Measurements from ENCODE around the gene PABPN1.
"Not testable (repeated sequence)": the region's sequence is repeated elsewhere in the genome, so short reads cannot be mapped to it uniquely, and the experiment has no call there.

PABPN1 gene

DNA sequence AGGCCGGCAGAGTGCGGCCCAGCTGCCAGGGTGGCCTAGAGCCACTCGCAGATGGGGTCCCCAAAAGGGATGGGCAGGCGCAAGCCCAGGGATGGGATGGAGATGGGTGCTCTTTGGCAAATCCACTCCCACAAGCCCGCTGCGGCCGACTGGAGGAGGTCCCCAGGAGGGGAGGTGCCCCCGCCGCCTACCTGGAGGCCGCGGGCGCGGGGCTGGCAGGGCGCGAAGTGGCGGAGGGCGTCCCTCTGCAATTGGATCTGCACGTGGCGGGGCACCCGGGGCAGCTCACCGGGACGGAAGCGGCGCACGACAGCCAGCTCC, 19.3 kb upstream of the PABPN1 start:
- no peak for DNase-seq

DNA sequence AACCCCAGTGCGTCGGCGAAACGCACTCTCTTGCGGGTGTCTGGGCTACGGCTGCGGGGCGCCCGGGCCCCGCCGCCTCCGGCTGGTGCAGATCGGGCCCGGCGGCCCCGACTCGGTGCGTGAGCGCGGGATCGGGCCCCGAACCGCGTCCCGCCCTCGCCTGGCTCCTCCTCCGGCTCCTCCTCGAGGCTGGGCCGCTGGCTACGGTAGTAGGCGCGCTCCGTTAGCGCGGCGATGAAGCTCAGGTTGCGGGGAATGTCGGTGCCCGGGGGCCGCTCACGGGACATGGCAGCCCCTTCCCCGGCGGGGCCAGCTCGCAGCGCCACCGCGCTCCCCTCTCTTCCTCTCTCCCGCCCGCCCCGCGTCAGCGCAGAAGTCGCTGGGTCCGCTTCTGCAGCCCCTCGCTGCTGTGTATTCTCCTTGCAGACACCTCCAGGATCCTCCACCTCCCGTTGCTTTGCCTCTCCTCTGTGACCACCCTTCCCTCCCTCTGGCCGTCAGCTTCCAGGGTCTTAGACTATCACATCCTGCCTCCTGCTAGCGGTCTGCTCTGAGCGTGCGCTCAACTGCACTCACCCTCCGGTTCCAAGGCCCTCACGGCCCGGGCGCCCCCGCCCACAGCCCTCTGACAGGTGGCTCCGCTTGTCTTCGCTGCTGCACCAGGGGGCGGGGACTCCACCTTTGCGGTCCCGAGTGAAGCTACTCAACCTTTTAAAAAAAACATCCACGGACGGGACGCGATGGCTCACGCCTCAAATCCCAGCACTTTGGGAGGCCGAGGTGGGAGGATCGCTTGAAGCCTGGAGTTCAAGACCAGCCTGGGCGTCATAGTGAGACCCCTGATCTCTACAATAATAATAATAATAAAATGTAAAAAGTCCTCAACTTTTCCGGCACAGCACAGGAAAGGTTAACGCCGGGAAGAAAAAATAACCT, 18.7 kb upstream of the PABPN1 start, which contains the start of gene PPP1R3E:
PPP1R3E (minus strand) TSS at position 570 of the 936 bp plus-strand sequence; CDS start at position 287, 283 bp downstream.
- DNase-seq, result peak; percentile 48

DNA sequence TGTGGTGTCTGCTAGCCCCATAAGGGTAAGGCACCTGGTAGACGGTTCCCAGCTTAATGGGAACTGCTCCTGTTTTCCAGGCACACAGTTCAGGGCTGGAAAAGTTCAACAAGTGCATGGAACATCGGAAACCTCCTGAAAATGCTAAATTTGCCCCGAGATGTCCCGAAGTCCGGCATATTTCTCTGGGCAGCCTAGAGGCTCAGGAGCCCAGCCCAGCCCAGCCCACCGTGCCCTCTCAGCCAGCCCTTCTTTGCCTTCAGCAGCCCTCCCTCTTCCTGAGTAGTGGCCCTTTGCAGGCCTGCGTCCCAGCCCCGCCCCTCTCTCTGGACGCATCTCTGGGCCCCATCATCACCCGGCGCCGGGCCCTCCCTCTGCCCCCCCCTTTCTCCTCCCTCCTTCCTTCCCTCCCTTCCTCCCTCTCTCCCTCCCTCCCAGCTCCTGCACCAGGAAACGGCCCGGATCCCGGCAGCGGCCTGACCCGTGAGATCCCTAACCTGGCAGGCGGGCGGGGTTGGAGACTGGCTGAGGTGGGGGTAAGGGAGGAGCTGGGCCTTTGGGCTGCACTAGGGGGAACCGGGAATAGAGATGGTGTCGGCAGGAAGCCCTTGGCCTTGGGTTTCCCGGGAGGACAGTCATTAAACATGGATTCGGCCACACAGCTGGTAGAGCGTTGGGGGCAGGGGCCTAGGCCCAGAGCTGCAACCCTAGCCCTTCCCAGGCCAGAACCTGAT, 14.7 kb upstream of the PABPN1 start, which contains the start of gene BCL2L2:
BCL2L2 (plus strand) TSS at position 422 of the 734 bp plus-strand sequence. CDS start 935 bp downstream, outside the sequence.
- DNase-seq, result peak; percentile 90

DNA sequence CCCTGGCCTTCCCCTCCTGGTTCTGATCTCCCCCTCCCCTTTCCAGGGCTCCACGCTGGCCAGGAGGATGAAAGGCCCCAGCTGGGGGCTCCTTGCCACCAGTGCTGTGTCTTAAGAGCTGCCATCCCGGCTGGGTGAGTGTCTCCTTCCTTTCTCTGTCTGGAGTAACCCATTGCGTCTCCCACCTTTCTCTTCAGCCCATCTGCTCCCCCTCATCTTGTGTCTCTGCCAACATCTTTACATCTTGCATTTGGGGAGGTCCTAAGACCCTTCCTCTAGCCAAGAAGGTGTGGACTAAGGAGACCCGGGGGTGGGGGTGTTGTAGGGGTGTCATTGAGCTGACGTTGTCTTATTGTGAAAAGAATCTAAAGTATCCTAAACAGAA, 14.1 kb upstream of the PABPN1 start:
- DNase-seq, result no peak

DNA sequence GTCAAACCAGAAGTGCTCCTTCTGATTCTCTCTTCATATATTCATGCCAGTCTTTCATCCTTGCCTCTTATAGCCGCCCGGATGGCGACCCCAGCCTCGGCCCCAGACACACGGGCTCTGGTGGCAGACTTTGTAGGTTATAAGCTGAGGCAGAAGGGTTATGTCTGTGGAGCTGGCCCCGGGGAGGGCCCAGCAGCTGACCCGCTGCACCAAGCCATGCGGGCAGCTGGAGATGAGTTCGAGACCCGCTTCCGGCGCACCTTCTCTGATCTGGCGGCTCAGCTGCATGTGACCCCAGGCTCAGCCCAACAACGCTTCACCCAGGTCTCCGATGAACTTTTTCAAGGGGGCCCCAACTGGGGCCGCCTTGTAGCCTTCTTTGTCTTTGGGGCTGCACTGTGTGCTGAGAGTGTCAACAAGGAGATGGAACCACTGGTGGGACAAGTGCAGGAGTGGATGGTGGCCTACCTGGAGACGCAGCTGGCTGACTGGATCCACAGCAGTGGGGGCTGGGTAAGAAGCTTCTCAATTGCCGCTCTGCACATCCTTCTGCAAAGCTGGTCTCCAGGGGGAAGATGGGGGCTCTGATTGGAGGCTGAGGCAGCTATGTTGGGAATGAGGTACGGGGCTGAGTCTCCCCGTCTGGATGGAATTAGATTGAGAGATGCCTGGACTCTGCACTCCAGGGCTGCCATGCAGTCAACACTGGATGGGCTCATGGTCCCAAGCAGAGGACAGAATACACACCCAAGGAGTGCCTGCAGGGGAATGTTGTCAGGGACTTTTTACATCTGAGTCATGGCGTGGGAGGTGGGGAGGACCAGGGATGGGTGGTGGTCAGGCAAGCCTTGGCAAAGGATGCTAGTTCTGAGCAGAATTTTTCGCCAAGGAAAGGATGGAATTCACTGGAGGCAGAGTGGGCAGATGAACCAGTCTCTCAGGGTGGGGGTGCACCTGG, 13.3 kb upstream of the PABPN1 start:
- DNase-seq, result peak; percentile 58

DNA sequence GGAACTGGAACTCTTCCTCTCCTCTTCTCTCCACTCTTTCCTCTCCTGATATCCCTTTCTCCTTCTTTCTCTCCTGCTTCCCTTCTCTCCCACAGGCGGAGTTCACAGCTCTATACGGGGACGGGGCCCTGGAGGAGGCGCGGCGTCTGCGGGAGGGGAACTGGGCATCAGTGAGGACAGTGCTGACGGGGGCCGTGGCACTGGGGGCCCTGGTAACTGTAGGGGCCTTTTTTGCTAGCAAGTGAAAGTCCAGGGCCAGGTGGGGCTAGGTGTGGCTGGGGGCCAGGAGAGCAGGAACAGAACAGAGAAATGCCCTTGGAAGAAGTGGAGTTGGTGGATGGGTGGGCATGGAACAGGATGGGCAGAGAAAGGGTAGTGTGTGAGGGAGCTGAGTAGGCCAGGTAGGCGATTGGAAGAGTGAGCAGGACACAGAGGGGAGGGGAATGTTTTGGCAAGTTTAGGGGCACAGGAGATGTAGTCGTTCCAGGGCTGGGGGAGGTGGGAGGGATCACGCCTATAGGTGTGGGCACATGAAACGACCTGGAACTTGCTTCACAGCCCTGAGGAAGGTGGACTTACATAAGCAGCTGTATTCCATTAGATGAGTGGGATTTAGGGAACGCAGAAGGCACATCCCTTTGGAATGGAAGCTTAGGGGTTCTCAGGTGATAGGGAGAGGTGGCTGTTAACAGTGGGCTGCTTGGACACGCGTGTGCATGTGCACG, 12.4 kb upstream of the PABPN1 start:
- no peak for DNase-seq

DNA sequence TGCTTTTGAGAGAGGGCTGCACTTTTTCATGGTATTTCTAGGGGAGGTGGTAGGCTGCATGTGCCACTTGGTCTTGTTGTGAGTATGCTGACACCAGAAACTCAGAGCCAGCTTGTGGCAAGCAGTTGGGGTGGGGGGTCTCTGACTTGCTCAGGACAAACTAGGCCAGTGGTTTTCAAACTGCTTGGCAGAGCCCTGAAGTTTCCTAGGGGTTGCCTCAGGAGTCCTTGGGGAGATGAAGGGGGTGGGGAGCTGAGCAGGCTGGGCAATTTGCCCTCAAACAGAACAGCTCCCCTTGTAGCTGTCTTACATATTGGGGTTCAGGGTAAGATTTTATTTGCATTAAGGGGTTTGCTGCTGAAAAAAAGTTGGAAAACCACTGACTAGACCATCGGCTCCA, 10.7 kb upstream of the PABPN1 start:
- no peak for DNase-seq

DNA sequence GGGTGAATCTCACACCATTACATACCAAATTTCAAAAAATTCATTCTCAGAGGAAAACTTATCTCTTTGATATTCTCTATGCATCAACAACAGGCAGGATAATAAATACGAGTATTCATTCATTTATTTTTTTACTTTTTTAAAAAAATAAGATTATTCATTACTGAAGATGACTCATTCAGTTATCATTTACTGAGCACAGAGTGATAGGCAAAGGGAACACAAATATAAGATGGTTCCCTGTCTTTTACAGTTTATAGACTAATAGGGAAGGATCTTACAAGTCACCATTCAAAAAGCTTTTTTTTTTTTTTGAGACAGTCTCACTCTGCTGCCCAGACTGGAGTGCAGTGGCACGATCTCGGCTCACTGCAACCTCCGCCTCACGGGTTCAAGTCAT, 5.0 kb upstream of the PABPN1 start:
- no peak for DNase-seq

DNA sequence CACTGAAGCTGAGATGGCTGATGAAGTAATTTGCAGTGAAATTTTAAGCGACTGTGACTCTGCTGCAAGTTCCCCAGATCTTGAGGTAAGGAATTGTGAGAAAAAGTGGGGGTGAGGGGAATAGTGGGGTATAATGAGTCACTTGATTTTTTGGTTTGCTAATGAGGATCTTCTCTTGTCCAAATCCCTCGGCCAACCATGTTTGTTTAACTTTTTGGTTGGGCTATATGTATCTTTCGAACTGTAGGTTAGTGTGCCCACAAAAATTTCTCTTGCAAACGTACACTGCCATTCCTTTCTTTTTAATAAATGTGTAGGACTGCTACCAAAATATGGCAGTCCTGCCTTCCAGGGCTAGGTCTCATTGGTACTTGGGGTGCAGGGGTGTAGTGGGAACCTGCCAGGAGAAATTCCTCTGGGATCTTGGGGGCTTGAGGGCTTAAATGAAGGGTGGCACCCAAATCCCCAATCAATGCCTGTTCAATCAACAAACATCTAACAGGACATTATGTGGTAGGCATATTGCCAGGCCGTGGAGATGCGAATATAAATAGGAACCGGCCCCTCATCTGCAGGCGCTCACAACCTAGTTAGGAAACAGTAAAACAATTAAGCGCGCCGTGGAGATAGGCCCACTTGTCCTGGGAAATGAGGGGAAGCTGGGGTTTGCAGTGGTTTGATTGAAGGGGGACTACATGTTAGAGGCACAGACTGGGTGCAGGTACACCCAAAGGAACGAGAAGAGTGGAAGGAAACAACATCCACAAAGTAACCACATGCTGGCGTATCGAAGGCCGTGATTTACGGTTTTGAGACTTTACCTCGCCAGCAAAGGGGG, 1.3 kb upstream of the PABPN1 start:
- DNase-seq, result no peak

DNA sequence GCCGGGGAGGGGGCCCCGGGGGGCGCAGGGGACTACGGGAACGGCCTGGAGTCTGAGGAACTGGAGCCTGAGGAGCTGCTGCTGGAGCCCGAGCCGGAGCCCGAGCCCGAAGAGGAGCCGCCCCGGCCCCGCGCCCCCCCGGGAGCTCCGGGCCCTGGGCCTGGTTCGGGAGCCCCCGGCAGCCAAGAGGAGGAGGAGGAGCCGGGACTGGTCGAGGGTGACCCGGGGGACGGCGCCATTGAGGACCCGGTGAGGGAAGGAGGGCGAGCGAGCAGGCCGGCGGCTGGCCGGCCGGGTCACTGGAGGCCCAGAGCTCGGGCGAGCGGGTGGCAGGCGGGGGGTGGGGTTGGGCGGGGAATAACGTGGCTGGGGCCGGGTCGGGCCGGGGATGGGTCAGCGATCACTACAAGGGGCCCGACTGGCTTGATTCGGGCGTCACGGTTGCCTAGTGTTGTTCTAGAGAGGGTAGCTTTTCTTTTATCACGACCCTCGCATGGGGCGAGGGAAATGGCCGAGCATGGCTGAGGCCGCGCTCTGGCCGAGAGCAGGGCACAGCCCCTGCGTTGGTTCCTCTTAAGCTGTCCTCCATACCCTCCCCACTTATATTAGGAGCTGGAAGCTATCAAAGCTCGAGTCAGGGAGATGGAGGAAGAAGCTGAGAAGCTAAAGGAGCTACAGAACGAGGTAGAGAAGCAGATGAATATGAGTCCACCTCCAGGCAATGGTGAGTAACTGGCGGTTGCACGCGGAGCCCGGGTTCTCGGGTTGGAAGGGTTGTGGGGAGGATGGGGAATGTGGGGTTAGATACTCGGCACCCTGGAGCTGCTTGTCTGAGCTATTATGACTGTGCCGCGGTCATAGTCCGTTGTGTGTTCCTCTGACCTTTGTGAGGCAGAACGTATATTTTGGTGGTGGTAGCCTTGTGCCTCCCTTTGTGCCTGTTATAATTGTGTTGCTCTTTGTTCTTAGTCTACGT, 603 bp downstream of the PABPN1 start:
- DNase-seq, result peak; percentile 51

DNA sequence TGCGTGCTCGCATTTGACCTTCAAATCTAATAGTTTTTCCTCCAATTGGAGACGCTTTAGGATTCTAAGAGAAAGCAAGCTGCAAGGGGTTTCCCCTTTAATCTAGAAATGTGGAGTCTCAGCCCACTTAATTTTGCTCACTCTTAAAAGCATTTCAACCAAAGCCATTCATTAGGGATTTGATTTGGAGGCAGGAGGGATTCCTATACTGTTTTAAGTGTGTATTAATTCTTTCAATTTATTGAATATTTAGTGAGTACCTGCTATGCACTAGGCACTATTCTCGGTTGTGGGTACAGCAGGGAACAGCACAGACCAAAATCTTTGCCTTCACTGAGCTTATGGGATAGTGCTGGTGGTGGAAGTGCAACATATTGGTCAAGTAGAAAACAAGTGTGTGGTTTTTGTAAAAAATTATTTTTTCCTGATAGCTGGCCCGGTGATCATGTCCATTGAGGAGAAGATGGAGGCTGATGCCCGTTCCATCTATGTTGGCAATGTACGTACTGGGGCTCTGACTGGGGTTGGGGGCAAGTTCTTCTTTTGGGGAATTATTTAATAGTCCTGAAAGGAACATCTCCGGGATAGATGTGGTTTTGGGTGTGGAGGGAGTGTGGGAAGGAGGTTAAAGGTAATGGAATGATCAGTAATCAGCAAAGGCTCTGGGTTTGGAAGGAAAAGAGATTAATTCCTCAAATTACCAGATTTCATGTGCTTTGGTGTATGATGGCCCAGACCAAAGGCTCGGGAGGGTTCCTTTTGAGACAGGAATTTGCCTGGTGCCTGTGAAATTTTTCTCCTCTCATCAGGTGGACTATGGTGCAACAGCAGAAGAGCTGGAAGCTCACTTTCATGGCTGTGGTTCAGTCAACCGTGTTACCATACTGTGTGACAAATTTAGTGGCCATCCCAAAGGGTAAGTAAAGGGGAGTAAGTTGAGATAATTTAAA, 1.6 kb downstream of the PABPN1 start:
- DNase-seq, result no peak

DNA sequence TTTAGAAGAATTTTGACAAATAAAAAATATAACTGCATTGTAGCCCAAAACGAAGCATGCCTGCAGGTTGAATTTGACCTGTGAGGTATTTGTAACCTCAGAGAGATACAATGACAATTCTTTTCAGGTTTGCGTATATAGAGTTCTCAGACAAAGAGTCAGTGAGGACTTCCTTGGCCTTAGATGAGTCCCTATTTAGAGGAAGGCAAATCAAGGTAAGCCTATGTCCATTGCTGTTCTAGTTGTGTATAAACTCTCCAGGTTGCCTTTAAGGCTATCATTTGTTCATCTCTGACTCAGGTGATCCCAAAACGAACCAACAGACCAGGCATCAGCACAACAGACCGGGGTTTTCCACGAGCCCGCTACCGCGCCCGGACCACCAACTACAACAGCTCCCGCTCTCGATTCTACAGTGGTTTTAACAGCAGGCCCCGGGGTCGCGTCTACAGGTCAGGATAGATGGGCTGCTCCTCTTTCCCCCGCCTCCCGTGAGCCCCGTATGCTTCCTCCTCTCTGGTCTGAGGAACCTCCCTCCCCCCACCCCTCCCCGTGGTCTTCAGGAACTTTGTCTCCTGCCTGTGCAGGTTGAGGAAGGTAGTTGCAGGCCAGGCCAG, 2.7 kb downstream of the PABPN1 start:
- no peak for DNase-seq

DNA sequence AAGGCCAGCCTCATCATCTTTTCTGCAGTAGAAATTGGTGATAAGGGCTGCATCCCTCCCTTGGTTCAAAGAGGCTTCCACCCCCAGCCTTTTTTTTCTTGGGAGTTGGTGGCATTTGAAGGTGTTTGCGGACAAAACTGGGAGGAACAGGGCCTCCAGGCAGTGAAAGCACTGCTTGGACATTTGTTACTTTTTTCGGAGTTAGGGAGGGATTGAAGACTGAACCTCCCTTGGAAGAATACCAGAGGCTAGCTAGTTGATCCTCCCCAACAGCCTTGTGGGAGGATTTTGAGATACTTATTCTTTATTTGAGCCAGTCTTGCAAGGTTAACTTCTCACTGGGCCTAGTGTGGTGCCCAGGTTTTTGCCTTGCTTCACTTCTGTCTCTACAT, 3.2 kb downstream of the PABPN1 start:
- no peak for DNase-seq

DNA sequence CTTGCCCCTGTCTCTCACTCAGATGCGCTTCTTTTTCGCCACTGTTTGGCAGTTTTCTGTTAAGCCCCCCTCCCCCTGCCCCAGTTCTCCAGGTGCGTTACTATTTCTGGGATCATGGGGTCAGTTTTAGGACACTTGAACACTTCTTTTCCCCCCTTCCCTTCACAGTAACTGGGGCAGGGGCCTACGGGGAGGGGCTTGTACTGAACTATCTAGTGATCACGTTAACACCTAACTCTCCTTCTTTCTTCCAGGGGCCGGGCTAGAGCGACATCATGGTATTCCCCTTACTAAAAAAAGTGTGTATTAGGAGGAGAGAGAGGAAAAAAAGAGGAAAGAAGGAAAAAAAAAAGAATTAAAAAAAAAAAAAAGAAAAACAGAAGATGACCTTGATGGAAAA, 3.7 kb downstream of the PABPN1 start:
- no peak for DNase-seq

DNA sequence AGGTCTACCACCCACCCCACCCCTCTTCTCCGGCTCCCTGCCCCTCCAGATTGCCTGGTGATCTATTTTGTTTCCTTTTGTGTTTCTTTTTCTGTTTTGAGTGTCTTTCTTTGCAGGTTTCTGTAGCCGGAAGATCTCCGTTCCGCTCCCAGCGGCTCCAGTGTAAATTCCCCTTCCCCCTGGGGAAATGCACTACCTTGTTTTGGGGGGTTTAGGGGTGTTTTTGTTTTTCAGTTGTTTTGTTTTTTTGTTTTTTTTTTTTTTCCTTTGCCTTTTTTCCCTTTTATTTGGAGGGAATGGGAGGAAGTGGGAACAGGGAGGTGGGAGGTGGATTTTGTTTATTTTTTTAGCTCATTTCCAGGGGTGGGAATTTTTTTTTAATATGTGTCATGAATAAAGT, 4.5 kb downstream of the PABPN1 start:
- not testable (repeated sequence) for DNase-seq

DNA sequence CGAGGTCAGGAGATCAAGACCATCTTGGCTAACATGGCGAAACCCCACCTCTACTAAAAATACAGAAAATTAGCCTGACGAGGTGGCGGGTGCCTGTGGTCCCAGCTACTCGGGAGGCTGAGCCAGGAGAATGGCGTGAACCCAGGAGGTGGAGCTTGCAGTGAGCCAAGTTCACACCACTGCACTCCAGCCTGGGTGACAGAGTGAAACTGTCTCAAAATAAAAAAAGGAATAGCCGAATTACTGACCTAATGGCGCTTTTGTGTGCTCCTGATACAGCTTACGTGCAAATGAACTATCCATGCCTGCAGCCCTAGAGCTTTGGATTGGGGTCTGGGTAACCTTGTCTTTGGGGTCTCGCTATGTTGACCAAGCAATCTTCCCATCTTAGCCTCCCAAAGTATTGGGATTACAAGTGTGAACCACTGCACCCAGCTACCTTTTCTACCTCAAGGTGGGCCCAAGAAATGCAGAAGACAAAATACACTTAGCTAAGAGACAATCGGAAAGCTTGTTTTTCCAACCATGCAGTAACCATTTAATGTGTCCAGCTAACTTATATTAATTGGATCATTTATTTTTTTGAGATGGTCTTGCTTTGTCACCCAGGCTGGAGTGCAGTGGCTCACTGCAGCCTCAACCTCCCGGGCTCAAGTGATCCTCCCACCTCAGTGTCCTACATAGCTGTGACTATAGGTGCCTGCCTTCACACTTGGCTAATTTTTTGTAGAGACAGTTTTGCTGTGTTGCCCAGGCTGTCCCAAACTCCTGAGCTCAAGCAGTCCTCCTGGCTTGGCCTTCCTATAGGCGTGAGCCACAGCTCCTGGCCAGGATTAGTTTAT, 5.5 kb downstream of the PABPN1 start:
- DNase-seq, result no peak
